HCT116 (cell line): ENCODE measurements around the gene MUC5B. TPM values are rescaled to one million over a fixed set of nuclear protein-coding genes. Genes with fewer than 3 reads are reported as not detected.

ENCODE experiments used
- ATAC-seq: fragments of 200-7000 bp; cut with Tn5 transposase; 2 replicates; pipeline ENCODE4 v1.9.1; 2020; ENCODE audit warnings: mild to moderate bottlenecking, moderate library complexity
- BruUV-seq: library from RNA; stranded (reverse); fragments of 400-500 nt; replicated peaks from 2 replicates; lab custom pipeline; 2021; lab: Mats Ljungman, UMichigan
- CTCF ChIA-PET: fragments of 300-600 bp; sonication (Branson Sonifier 250); formaldehyde crosslinking; loops from one replicate; lab custom pipeline; 2021; ENCODE audit warnings: antibody characterized with exemption; lab: Charles Lee
- POLR2A ChIA-PET: fragments of 300-600, 350-600 bp; sonication (Branson Sonifier 250); formaldehyde crosslinking; loops from one replicate; lab custom pipeline; 2021; ENCODE audit warnings: antibody characterized with exemption; lab: Charles Lee
- RAD21 ChIA-PET, 2 experiments: fragments of 300-600 bp; sonication (Branson Sonifier 250); formaldehyde crosslinking; loops; one replicate each; lab custom pipeline; 2023; ENCODE audit warnings: low total read pairs in 2 of 2; ENCODE audit not compliant: uncharacterized antibody in 2 of 2, unreplicated experiment in 2 of 2, low non-redundant PET in 1 of 2; lab: Charles Lee
- DNase-seq: peaks from one replicate; pipeline ENCODE4 v3.0.0-alpha.2; 2010; ENCODE audit warnings: low read depth, low spot score
- H2AFZ ChIP-seq: fragments of 200-600 bp; shearing (Covaris generic), sonication (generic); 2 replicates; pipeline ENCODE4 v1.6.1; 2017; ENCODE audit warnings: low read depth, mixed run types, mixed read lengths, antibody characterized with exemption, low read length; ENCODE audit not compliant: poor library complexity, severe bottlenecking
- H3K27ac ChIP-seq: 2 replicates; pipeline ENCODE4 v1.5.1; 2012; ENCODE audit warnings: low read depth, low read length
- H3K27me3 ChIP-seq: fragments of 200-600 bp; sonication (generic); 2 replicates; pipeline ENCODE4 v1.6.1; 2016; ENCODE audit warnings: mixed run types, low read length, mixed read lengths; ENCODE audit not compliant: insufficient read depth
- H3K36me3 ChIP-seq, 2 experiments: fragments of 200-500 bp in 1 of 2; fragments of 200-600 bp in 1 of 2; sonication (Bioruptor generic) in 1 of 2; sonication (generic) in 1 of 2; 2 replicates each; pipeline versions ENCODE4 v1.5.1 to v1.6.1; 2014 to 2016; ENCODE audit warnings: low read length in 2 of 2, inconsistent platforms in 1 of 2, mixed read lengths in 1 of 2, mixed run types in 1 of 2; ENCODE audit not compliant: insufficient read depth in 2 of 2, control insufficient read depth in 1 of 2
- H3K4me1 ChIP-seq, 2 experiments: fragments of 200-600 bp in 1 of 2; sonication (generic) in 1 of 2; 2 replicates each; pipeline versions ENCODE4 v1.5.1 to v1.6.1; 2012 to 2017; ENCODE audit warnings: low read length in 2 of 2, inconsistent platforms in 1 of 2, mild to moderate bottlenecking in 1 of 2, mixed read lengths in 1 of 2, mixed run types in 1 of 2, moderate library complexity in 1 of 2; ENCODE audit not compliant: insufficient read depth in 2 of 2, control insufficient read depth in 1 of 2
- H3K4me2 ChIP-seq: fragments of 200-600 bp; sonication (generic); 2 replicates; pipeline ENCODE4 v1.6.1; 2017; ENCODE audit warnings: mixed run types, low read length, mixed read lengths
- H3K4me3 ChIP-seq, 2 experiments: fragments of 200-600 bp in 1 of 2; sonication (generic) in 1 of 2; replicated peaks in 1 of 2; 2 replicates each; pipeline ENCODE4 v1.5.1; 2011 to 2016; ENCODE audit warnings: low read length in 2 of 2, control low read depth in 1 of 2, low read depth in 1 of 2, mild to moderate bottlenecking in 1 of 2, mixed read lengths in 1 of 2, mixed run types in 1 of 2
- H3K79me2 ChIP-seq: fragments of 200-600 bp; sonication (generic); 2 replicates; pipeline ENCODE4 v1.6.1; 2017; ENCODE audit warnings: mild to moderate bottlenecking, mixed run types, low read length, moderate library complexity, mixed read lengths; ENCODE audit not compliant: insufficient read depth
- H3K9ac ChIP-seq: fragments of 200-600 bp; sonication (generic); 2 replicates; pipeline ENCODE4 v1.6.1; 2016; ENCODE audit warnings: low read length, mixed read lengths
- H3K9me2 ChIP-seq: fragments of 200-600 bp; sonication (generic), shearing (Covaris generic); 2 replicates; pipeline ENCODE4 v1.6.1; 2017; ENCODE audit warnings: mixed run types, mild to moderate bottlenecking, moderate library complexity; ENCODE audit not compliant: insufficient read depth
- H3K9me3 ChIP-seq, 2 experiments: fragments of 200-500 bp in 1 of 2; fragments of 200-600 bp in 1 of 2; sonication (Bioruptor generic) in 1 of 2; sonication (generic) in 1 of 2; 2 replicates each; pipeline ENCODE4 v1.6.1; 2014 to 2017; ENCODE audit warnings: low read length in 2 of 2, mixed read lengths in 2 of 2, inconsistent platforms in 1 of 2, low read depth in 1 of 2, mild to moderate bottlenecking in 1 of 2, mixed run types in 1 of 2, moderate library complexity in 1 of 2; ENCODE audit not compliant: control insufficient read depth in 1 of 2, insufficient read depth in 1 of 2
- H4K20me1 ChIP-seq: fragments of 200-600 bp; sonication (generic), shearing (Covaris generic); 2 replicates; pipeline ENCODE4 v1.6.1; 2017; ENCODE audit warnings: mixed run types, mild to moderate bottlenecking, moderate library complexity; ENCODE audit not compliant: insufficient read depth
- CEBPB ChIP-seq: IDR thresholded peaks from 2 replicates; pipeline ENCODE4 v1.6.1; 2012; ENCODE audit warnings: low read depth
- CTCF ChIP-seq, 3 experiments: fragments of 200-600 bp in 1 of 3; sonication (generic) in 1 of 3; IDR thresholded peaks in 2 of 3; conservative IDR thresholded peaks in 1 of 3; 2 replicates each; pipeline ENCODE4 v1.5.1; 2012 to 2017; ENCODE audit warnings: low read depth in 2 of 3, low read length in 2 of 3, antibody characterized with exemption in 1 of 3, borderline replicate concordance in 1 of 3, control low read depth in 1 of 3, mild to moderate bottlenecking in 1 of 3, mixed read lengths in 1 of 3, mixed run types in 1 of 3, moderate library complexity in 1 of 3; ENCODE audit not compliant: insufficient read depth in 1 of 3
- EGR1 ChIP-seq: IDR thresholded peaks from 2 replicates; pipeline ENCODE4 v1.6.1; 2012; ENCODE audit warnings: low read depth
- ELF1 ChIP-seq: IDR thresholded peaks from 2 replicates; pipeline ENCODE4 v1.6.1; 2012; ENCODE audit warnings: low read depth, borderline replicate concordance
- EZH2 ChIP-seq: fragments of 200-600 bp; sonication (generic); IDR thresholded peaks from 2 replicates; pipeline ENCODE4 v1.6.1; 2017; ENCODE audit warnings: antibody characterized with exemption, mixed run types
- EZH2phosphoT487 ChIP-seq: fragments of 200-600 bp; IDR thresholded peaks from 2 replicates; pipeline ENCODE4 v1.6.1; 2018; ENCODE audit warnings: antibody characterized with exemption, borderline replicate concordance
- JUND ChIP-seq: IDR thresholded peaks from 2 replicates; pipeline ENCODE4 v1.6.1; 2012
- MAX ChIP-seq: IDR thresholded peaks from 2 replicates; pipeline ENCODE4 v1.6.1; 2012
- POLR2AphosphoS5 ChIP-seq: IDR thresholded peaks from 2 replicates; pipeline ENCODE4 v1.6.1; 2011; ENCODE audit warnings: mild to moderate bottlenecking, low read depth, low read length, moderate library complexity
- RAD21 ChIP-seq: IDR thresholded peaks from 2 replicates; pipeline ENCODE4 v1.6.1; 2012; ENCODE audit warnings: low read depth, mild to moderate bottlenecking
- REST ChIP-seq: IDR thresholded peaks from 2 replicates; pipeline ENCODE4 v1.6.1; 2012; ENCODE audit warnings: low read depth
- SIN3A ChIP-seq: IDR thresholded peaks from 2 replicates; pipeline ENCODE4 v1.6.1; 2012; ENCODE audit warnings: low read depth
- SRF ChIP-seq: IDR thresholded peaks from 2 replicates; pipeline ENCODE4 v1.6.1; 2012; ENCODE audit warnings: low read depth
- TCF7L2 ChIP-seq: IDR thresholded peaks from 2 replicates; pipeline ENCODE4 v1.7.0; 2011; ENCODE audit warnings: borderline replicate concordance, inconsistent platforms; ENCODE audit not compliant: insufficient read depth, insufficient read length; ENCODE audit errors: extremely low read depth
- ZFX ChIP-seq: fragments of 450-650 bp; IDR thresholded peaks from 2 replicates; pipeline ENCODE4 v1.6.1; 2017
- ZNF274 ChIP-seq: fragments of 200-500 bp; sonication (Bioruptor generic); IDR thresholded peaks from 2 replicates; pipeline ENCODE4 v1.6.1; 2014; ENCODE audit warnings: mild to moderate bottlenecking, low read depth, low read length, inconsistent platforms
- intact Hi-C: fragments of 100-400 bp; cut with micrococcal nuclease; formaldehyde crosslinking; loops from 2 replicates; pipeline ENCODE4 v1.10.0; 2022
- total RNA-seq: library from RNA; stranded (reverse); gene quantifications from one replicate; pipeline ENCODE4 v1.2.1, GENCODE V29; 2021; ENCODE audit not compliant: unreplicated experiment

MUC5B gene
- total RNA-seq, 1 experiment from 2014 or later: 1.5 TPM

- Histone ChIP-seq H3K4me1 (no peaks in the 10 kb centered on the region), H3K9me3 (no peaks in the 10 kb centered on the region)
- intact Hi-C loops: no loop called here
Observed at GRCh38 chr11:1178201-1178885, 44.5 kb upstream of the MUC5B start.

More at GRCh38 chr11:1178201-1178885, 44.5 kb upstream of the MUC5B start:
- ChIA-PET POLR2A (no interaction called here), RAD21 (no interaction called here), CTCF (no interaction called here)
- Histone ChIP-seq H3K9me2 (no peaks in the 10 kb centered on the region), H3K4me3 (no peak overlapping the region), H3K4me2 (no peak overlapping the region), H3K9ac (no peak overlapping the region), H2AFZ (no peak overlapping the region), H3K36me3 (no peaks in the 10 kb centered on the region), H3K27me3 (no peaks in the 10 kb centered on the region), H3K79me2 (no peaks in the 10 kb centered on the region), H4K20me1 (no peaks in the 10 kb centered on the region), H3K27ac (no peak overlapping the region)
- DNase-seq (no peak), ATAC-seq (no peak)
- BruUV-seq: no TSS peak
- no peak for TF ChIP-seq MAX
- TF ChIP-seq ZNF274: no peak
- no peak for TF ChIP-seq RAD21
- TF ChIP-seq EGR1: no peak
- TF ChIP-seq SRF: no peak
- TF ChIP-seq REST: no peak
- TF ChIP-seq SIN3A: no peak
- no peak for TF ChIP-seq POLR2AphosphoS5
- TF ChIP-seq ZFX: no peak
- no peak for TF ChIP-seq CEBPB
- TF ChIP-seq ELF1: no peak
- no peak for TF ChIP-seq CTCF (IDR thresholded peaks at IDR 0.05 in 2 of 3, conservative IDR thresholded peaks at IDR 0.05 in 1 of 3; ENCODE audit: borderline replicate concordance in 1 of 3, insufficient read depth in 1 of 3, low read depth in 2 of 3, low read length in 2 of 3)
- TF ChIP-seq EZH2: no peak
- no peak for TF ChIP-seq JUND
- TF ChIP-seq EZH2phosphoT487: no peak
- no peak for TF ChIP-seq TCF7L2
